IMR-90 (cell line): ENCODE results near the gene DHRS13. TPM values are rescaled to one million over a fixed set of nuclear protein-coding genes. Genes with fewer than 3 reads are reported as not detected.

Experiments used
- ATAC-seq: fragments of 200-7000 bp; cut with Tn5 transposase; 2 replicates; pipeline ENCODE4 v1.9.1; 2020; ENCODE audit warnings: low read depth, mild to moderate bottlenecking, moderate library complexity
- BruUV-seq: library from RNA; stranded (reverse); fragments of 400-500 nt; replicated peaks from 2 replicates; lab custom pipeline; 2021; lab: Mats Ljungman, UMichigan
- CTCF ChIA-PET: fragments of 300-600 bp; formaldehyde crosslinking; extraction: SDS; loops from one replicate; lab custom pipeline; 2021; ENCODE audit warnings: antibody characterized with exemption; lab: Yijun Ruan, JAX
- POLR2A ChIA-PET: fragments of 300-600 bp; sonication (Branson Sonifier 250); formaldehyde crosslinking; loops from one replicate; lab custom pipeline; 2022; ENCODE audit warnings: antibody characterized with exemption; ENCODE audit not compliant: unreplicated experiment; lab: Charles Lee
- DNase-seq: peaks from one replicate; pipeline ENCODE4 v3.0.0; 2013
- H2AFZ ChIP-seq: replicated peaks from 2 replicates; pipeline ENCODE3; 2013; ENCODE audit warnings: low read length, mild to moderate bottlenecking; ENCODE audit not compliant: poor library complexity
- H2AK5ac ChIP-seq: 2 replicates; pipeline ENCODE4 v1.6.1; 2013; ENCODE audit warnings: low read depth, low read length, inconsistent platforms
- H2AK9ac ChIP-seq: replicated peaks from 2 replicates; pipeline ENCODE3; 2013; ENCODE audit warnings: mild to moderate bottlenecking, low read depth, low read length, moderate library complexity; ENCODE audit not compliant: poor library complexity
- H2BK120ac ChIP-seq: 2 replicates; pipeline ENCODE4 v1.6.1; 2013; ENCODE audit warnings: low read depth, low read length, inconsistent platforms
- H2BK15ac ChIP-seq: 3 replicates; pipeline ENCODE4 v1.6.1; 2013; ENCODE audit warnings: low read depth, low read length, inconsistent platforms
- H2BK20ac ChIP-seq: 2 replicates; pipeline ENCODE4 v1.6.1; 2013; ENCODE audit warnings: low read depth, mild to moderate bottlenecking, inconsistent platforms, low read length, moderate library complexity
- H2BK5ac ChIP-seq: 2 replicates; pipeline ENCODE4 v1.6.1; 2013; ENCODE audit warnings: mild to moderate bottlenecking, low read depth, low read length, inconsistent platforms; ENCODE audit not compliant: poor library complexity, severe bottlenecking
- H3K14ac ChIP-seq: replicated peaks from 2 replicates; pipeline ENCODE4 v1.6.1; 2013; ENCODE audit warnings: low read depth, low read length, inconsistent platforms
- H3K18ac ChIP-seq: 2 replicates; pipeline ENCODE4 v1.6.1; 2013; ENCODE audit warnings: low read depth, low read length, control low read depth
- H3K23ac ChIP-seq: 2 replicates; pipeline ENCODE4 v1.6.1; 2013; ENCODE audit warnings: low read depth, low read length, inconsistent platforms
- H3K27ac ChIP-seq: 2 replicates; pipeline ENCODE4 v1.5.1; 2013; ENCODE audit warnings: mild to moderate bottlenecking, control low read depth, low read length; ENCODE audit not compliant: insufficient read depth
- H3K27me3 ChIP-seq: 2 replicates; pipeline ENCODE4 v1.6.1; 2013; ENCODE audit warnings: low read length; ENCODE audit not compliant: control insufficient read depth, insufficient read depth
- H3K36me3 ChIP-seq: 2 replicates; pipeline ENCODE4 v1.6.1; 2013; ENCODE audit warnings: low read length, mixed read lengths; ENCODE audit not compliant: control insufficient read depth, insufficient read depth
- H3K4ac ChIP-seq: 2 replicates; pipeline ENCODE4 v1.6.1; 2013; ENCODE audit warnings: low read depth, low read length, inconsistent platforms
- H3K4me1 ChIP-seq: 2 replicates; pipeline ENCODE4 v1.6.1; 2013; ENCODE audit warnings: low read length, mixed read lengths; ENCODE audit not compliant: control insufficient read depth, insufficient read depth
- H3K4me2 ChIP-seq: 2 replicates; pipeline ENCODE4 v1.6.1; 2013; ENCODE audit warnings: low read depth, mild to moderate bottlenecking, control low read depth, low read length, moderate library complexity
- H3K4me3 ChIP-seq: 2 replicates; pipeline ENCODE4 v1.5.1; 2013; ENCODE audit warnings: low read depth, mild to moderate bottlenecking, control low read depth, low read length, moderate library complexity; ENCODE audit not compliant: insufficient read depth
- H3K56ac ChIP-seq: 2 replicates; pipeline ENCODE4 v1.6.1; 2013; ENCODE audit warnings: low read length, inconsistent platforms; ENCODE audit not compliant: insufficient read depth; ENCODE audit errors: extremely low read depth
- H3K79me1 ChIP-seq, 2 experiments: 2 replicates each; pipeline ENCODE4 v1.6.1; 2013; ENCODE audit warnings: low read length in 2 of 2, inconsistent platforms in 1 of 2, low read depth in 1 of 2
- H3K9ac ChIP-seq: 2 replicates; pipeline ENCODE4 v1.6.1; 2013; ENCODE audit warnings: low read depth, low read length, control low read depth
- H3K9me1 ChIP-seq: 2 replicates; pipeline ENCODE4 v1.6.1; 2013; ENCODE audit warnings: low read length, inconsistent platforms; ENCODE audit not compliant: insufficient read depth
- H3K9me3 ChIP-seq: 2 replicates; pipeline ENCODE4 v1.6.1; 2013; ENCODE audit warnings: low read length; ENCODE audit not compliant: control insufficient read depth, insufficient read depth
- H4K20me1 ChIP-seq: 2 replicates; pipeline ENCODE4 v1.6.1; 2013; ENCODE audit warnings: low read length, inconsistent platforms; ENCODE audit not compliant: insufficient read depth
- H4K5ac ChIP-seq: 2 replicates; pipeline ENCODE4 v1.6.1; 2013; ENCODE audit warnings: mild to moderate bottlenecking, low read depth, low read length, control low read depth
- H4K8ac ChIP-seq, 2 experiments: 2 replicates each; pipeline ENCODE4 v1.6.1; 2013; ENCODE audit warnings: low read depth in 2 of 2, low read length in 2 of 2, control low read depth in 1 of 2, inconsistent platforms in 1 of 2
- H4K91ac ChIP-seq: 2 replicates; pipeline ENCODE4 v1.6.1; 2013; ENCODE audit warnings: low read depth, low read length, inconsistent platforms; ENCODE audit not compliant: insufficient read depth
- BHLHE40 ChIP-seq: fragments of 150-350 bp; IDR thresholded peaks from 2 replicates; pipeline ENCODE4 v1.6.1; 2016; ENCODE audit warnings: mild to moderate bottlenecking, low read depth, low read length
- FOS ChIP-seq: fragments of 150-350 bp; IDR thresholded peaks from 2 replicates; pipeline ENCODE4 v1.6.1; 2016; ENCODE audit warnings: low read depth, low read length
- POLR2A ChIP-seq: IDR thresholded peaks from 2 replicates; pipeline ENCODE4 v1.6.1; 2012; ENCODE audit warnings: mild to moderate bottlenecking, low read depth, low read length
- WGBS, 2 experiments: methylation state at CpG; one replicate each; pipeline versions ENCODE4 v1.1.5 to v1.1.7; 2013; ENCODE audit warnings: missing lambda C conversion rate in 2 of 2; ENCODE audit not compliant: insufficient read length in 1 of 2; ENCODE audit errors: extremely low coverage in 2 of 2; 5-methylcytosine and 5-hydroxymethylcytosine counted together
- dilution Hi-C: fragments of 300-500 bp; cut with HindIII; formaldehyde crosslinking; loops from one replicate; pipeline ENCODE4 v1.14.3; 2018; ENCODE audit warnings: low sequenced_read_pairs; ENCODE audit not compliant: unreplicated experiment
- in situ Hi-C: fragments of 300-500 bp; cut with MboI; formaldehyde crosslinking; loops from 3 replicates; pipeline ENCODE4 v1.14.3; 2019; ENCODE audit warnings: low sequenced_read_pairs, inconsistent platforms, mixed read lengths
- intact Hi-C: fragments of 100-400 bp; cut with micrococcal nuclease; formaldehyde crosslinking; loops from 2 replicates; pipeline ENCODE4 v1.10.0; 2022
- polyA plus RNA-seq, 3 experiments: library from polyadenylated mRNA; depleted of rRNA; stranded (reverse); fragments of >200 nt; gene quantifications; 2 replicates each; pipeline ENCODE4 v1.2.3, GENCODE V29; 2012; ENCODE audit warnings: low replicate concordance in 1 of 3
- total RNA-seq: library from RNA; depleted of rRNA; stranded (reverse); fragments of >200 nt; gene quantifications from 2 replicates; pipeline ENCODE4 v1.2.3, GENCODE V29; 2012

Gene DHRS13
- total and polyA plus RNA-seq, 2 of the 4 experiments (the other 2 are of a cell fraction) = 2.7 to 3.9 TPM

DNA sequence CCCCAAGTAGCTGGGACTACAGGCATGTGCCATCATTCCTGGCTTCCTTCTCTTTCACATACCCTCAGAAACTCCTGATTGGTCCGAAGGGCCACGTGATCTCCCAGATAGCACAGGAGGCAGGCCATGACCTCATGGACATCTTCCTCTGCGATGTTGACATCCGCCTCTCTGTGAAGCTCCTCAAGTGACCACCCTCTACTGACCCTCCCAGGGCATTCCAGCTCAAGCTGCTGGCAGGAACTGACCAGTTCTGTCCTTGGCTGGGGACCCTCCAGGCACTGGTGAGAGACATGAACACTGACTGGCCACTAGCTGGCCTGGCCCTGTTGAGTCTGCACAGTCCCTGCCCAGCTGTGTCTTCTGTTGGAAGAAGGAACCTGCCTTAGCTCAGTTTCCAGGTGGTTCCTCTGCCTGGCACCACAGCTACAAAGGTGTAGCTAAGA, 42.5 kb downstream of the DHRS13 start:
- in situ Hi-C loops = no loop called here

More for the DNA sequence above, 42.5 kb downstream of the DHRS13 start:
- Histone ChIP-seq H3K27ac (no peak overlapping the region), H3K9me1 (no peaks in the 10 kb centered on the region), H3K14ac (no peak overlapping the region), H3K23ac (no peak overlapping the region), H4K8ac (no peak overlapping the region), H3K9me3 (no peaks in the 10 kb centered on the region), H4K91ac (no peak overlapping the region), H2AFZ (no peak overlapping the region), H3K18ac (no peak overlapping the region), H2BK5ac (no peak overlapping the region), H4K20me1 (no peaks in the 10 kb centered on the region), H3K4me1 (no peaks in the 10 kb centered on the region), H2BK20ac (no peak overlapping the region), H3K27me3 (no peaks in the 10 kb centered on the region), H3K4me2 (no peak overlapping the region), H2BK15ac (no peak overlapping the region), H3K36me3 (peaks cover 26% of the 10 kb centered on the region), H2AK9ac (no peak overlapping the region), H2AK5ac (no peak overlapping the region), H3K9ac (no peak overlapping the region), H3K56ac (no peak overlapping the region), H3K4ac (no peak overlapping the region), H3K4me3 (no peak overlapping the region), H3K79me1 (peaks cover 10% of the 10 kb centered on the region in 2 experiments), H4K5ac (no peak overlapping the region), H2BK120ac (no peak overlapping the region)
- dilution Hi-C loops (no loop called here), intact Hi-C loops (no loop called here)
- POLR2A ChIA-PET = no interaction called here
- BruUV-seq = no TSS peak
- TF ChIP-seq BHLHE40 (no peak), FOS (no peak), POLR2A (no peak)
- CTCF ChIA-PET = no interaction called here
- ATAC-seq (no peak), DNase-seq (no peak)
- 89% methylated on average over 4 of the region's 4 CpGs; no CpG with 5 or more reads in 1 of the 2 experiments for WGBS, 2 experiments
